ENCODE results near the gene DNAJB14. TPM values are rescaled to one million over a fixed set of nuclear protein-coding genes. Genes with fewer than 3 reads are reported as not detected.

Gene DNAJB14
- total and polyA plus RNA-seq, 2 donors (not counting 1 experiment from before 2014, with no cell fraction given): 25.1 to 41.5 TPM

- TF ChIP-seq EZH2 (IDR thresholded peaks at IDR 0.05; ENCODE audit: low read length, missing control alignments): no peak
- TF ChIP-seq, protein P1, sequence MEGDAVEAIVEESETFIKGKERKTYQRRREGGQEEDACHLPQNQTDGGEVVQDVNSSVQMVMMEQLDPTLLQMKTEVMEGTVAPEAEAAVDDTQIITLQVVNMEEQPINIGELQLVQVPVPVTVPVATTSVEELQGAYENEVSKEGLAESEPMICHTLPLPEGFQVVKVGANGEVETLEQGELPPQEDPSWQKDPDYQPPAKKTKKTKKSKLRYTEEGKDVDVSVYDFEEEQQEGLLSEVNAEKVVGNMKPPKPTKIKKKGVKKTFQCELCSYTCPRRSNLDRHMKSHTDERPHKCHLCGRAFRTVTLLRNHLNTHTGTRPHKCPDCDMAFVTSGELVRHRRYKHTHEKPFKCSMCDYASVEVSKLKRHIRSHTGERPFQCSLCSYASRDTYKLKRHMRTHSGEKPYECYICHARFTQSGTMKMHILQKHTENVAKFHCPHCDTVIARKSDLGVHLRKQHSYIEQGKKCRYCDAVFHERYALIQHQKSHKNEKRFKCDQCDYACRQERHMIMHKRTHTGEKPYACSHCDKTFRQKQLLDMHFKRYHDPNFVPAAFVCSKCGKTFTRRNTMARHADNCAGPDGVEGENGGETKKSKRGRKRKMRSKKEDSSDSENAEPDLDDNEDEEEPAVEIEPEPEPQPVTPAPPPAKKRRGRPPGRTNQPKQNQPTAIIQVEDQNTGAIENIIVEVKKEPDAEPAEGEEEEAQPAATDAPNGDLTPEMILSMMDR (conservative IDR thresholded peaks at IDR 0.05 in 1 of 2, IDR thresholded peaks at IDR 0.05 in 1 of 2; ENCODE audit: low read depth in 1 of 2, low read length in 2 of 2): no peak
- Histone ChIP-seq H3K27me3 (ENCODE audit: control insufficient read depth, insufficient read depth, low read length) (no peaks in the 10 kb centered on the region), H3K36me3 (ENCODE audit: control insufficient read depth, insufficient read depth, low read length) (no peaks in the 10 kb centered on the region), H3K9ac (ENCODE audit: insufficient read depth, low read length) (no peak overlapping the region), H3K4me2 (ENCODE audit: extremely low read depth, insufficient read depth, low read length) (no peak overlapping the region), H3K4me1 (ENCODE audit: control insufficient read depth, extremely low read depth, insufficient read depth, low read length) (peaks cover 2% of the 10 kb centered on the region), H3K9me3 (ENCODE audit: control insufficient read depth, insufficient read depth, low read depth, low read length) (no peaks in the 10 kb centered on the region), H3K79me2 (ENCODE audit: control insufficient read depth, insufficient read depth, low read length) (peaks cover 80% of the 10 kb centered on the region), H2AFZ (ENCODE audit: low read length) (no peak overlapping the region), H3K27ac (ENCODE audit: insufficient read depth, low read length) (no peak overlapping the region), H4K20me1 (ENCODE audit: control insufficient read depth, extremely low read depth, insufficient read depth, low read length) (no peaks in the 10 kb centered on the region), H3K4me3 (replicated peaks in 1 of 4; ENCODE audit: control extremely low read depth in 1 of 4, insufficient read depth in 1 of 4, low read depth in 3 of 4, low read length in 4 of 4) (no peak overlapping the region)
- DNase-seq (ENCODE audit: low read depth in 2 of 2): no peak
These were observed 2.4 kb downstream of the DNAJB14 start for GRCh38 chr4:99943904-99944437.

DNA sequence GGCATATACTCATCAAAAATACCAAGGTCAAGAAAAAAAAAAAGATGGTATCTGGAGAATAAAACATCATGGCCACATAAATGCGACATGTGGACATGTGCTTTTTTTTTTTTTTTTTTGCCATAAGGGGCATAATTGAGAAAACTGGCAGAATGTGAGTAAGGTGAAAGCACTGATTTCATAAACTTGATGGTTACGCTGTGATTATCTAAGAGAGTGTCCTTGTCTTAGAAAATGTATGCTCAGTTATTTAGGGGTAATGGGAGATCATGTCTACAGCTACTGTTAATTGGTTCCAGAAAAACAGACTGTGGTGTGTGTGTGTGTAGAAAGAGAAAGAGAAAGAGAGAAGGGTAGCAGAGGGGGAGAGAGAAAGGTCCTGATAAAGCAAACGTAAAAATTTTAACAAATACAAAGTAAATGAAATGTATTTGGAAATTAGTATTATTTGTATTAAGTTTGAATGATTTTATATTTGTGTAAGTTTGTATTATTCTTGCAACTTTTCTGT lies 8.1 kb downstream of the DNAJB14 start:
- Histone ChIP-seq H3K9ac (ENCODE audit: insufficient read depth, low read length) (no peak overlapping the region), H3K4me3 (replicated peaks in 1 of 4; ENCODE audit: control extremely low read depth in 1 of 4, insufficient read depth in 1 of 4, low read depth in 3 of 4, low read length in 4 of 4) (no peak overlapping the region), H3K27me3 (ENCODE audit: control insufficient read depth, insufficient read depth, low read length) (no peaks in the 10 kb centered on the region), H2AFZ (ENCODE audit: low read length) (no peak overlapping the region), H3K79me2 (ENCODE audit: control insufficient read depth, insufficient read depth, low read length) (peaks cover 63% of the 10 kb centered on the region), H4K20me1 (ENCODE audit: control insufficient read depth, extremely low read depth, insufficient read depth, low read length) (no peaks in the 10 kb centered on the region), H3K4me2 (ENCODE audit: extremely low read depth, insufficient read depth, low read length) (no peak overlapping the region), H3K4me1 (ENCODE audit: control insufficient read depth, extremely low read depth, insufficient read depth, low read length) (no peaks in the 10 kb centered on the region), H3K27ac (ENCODE audit: insufficient read depth, low read length) (no peak overlapping the region), H3K36me3 (ENCODE audit: control insufficient read depth, insufficient read depth, low read length) (no peaks in the 10 kb centered on the region), H3K9me3 (ENCODE audit: control insufficient read depth, insufficient read depth, low read depth, low read length) (no peaks in the 10 kb centered on the region)
- DNase-seq (ENCODE audit: low read depth in 2 of 2): no peak
- TF ChIP-seq EZH2 (IDR thresholded peaks at IDR 0.05; ENCODE audit: low read length, missing control alignments): no peak
- TF ChIP-seq, protein P1 (conservative IDR thresholded peaks at IDR 0.05 in 1 of 2, IDR thresholded peaks at IDR 0.05 in 1 of 2; ENCODE audit: low read depth in 1 of 2, low read length in 2 of 2): no peak

DNA sequence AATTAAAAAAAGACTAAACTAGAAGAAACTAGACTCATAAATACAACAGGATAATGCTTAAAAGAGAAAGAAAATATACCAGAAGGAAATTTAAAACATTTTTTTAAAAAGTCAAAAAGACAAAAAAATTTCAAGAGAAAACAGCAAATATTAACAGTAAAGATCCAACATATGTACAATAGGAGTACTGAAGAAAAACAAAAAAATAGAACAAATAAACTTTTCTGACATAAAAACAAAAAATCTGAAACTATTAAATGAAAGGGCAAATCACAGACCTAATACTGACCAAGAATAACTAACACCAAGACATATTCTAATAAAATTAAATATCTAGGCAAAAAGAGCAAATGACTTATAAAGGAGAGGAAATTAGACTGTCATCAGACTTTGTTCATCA lies 11.5 kb downstream of the DNAJB14 start:
- peaks cover 64% of the 10 kb centered on the region for H3K79me2 ChIP-seq (ENCODE audit: control insufficient read depth, insufficient read depth, low read length)
- no peaks in the 10 kb centered on the region for H3K36me3 ChIP-seq (ENCODE audit: control insufficient read depth, insufficient read depth, low read length)
- no peaks in the 10 kb centered on the region for H3K27me3 ChIP-seq (ENCODE audit: control insufficient read depth, insufficient read depth, low read length)
- no peak overlapping the region for H3K9ac ChIP-seq (ENCODE audit: insufficient read depth, low read length)
- H3K4me2 ChIP-seq (ENCODE audit: extremely low read depth, insufficient read depth, low read length): no peak overlapping the region
- peak in 1 of 2 donors; percentile 47 for DNase-seq (ENCODE audit: low read depth in 2 of 2)
- no peaks in the 10 kb centered on the region for H3K4me1 ChIP-seq (ENCODE audit: control insufficient read depth, extremely low read depth, insufficient read depth, low read length)
- no peak for TF ChIP-seq EZH2 (IDR thresholded peaks at IDR 0.05; ENCODE audit: low read length, missing control alignments)
- TF ChIP-seq, protein P1 (conservative IDR thresholded peaks at IDR 0.05 in 1 of 2, IDR thresholded peaks at IDR 0.05 in 1 of 2; ENCODE audit: low read depth in 1 of 2, low read length in 2 of 2): no peak
- H2AFZ ChIP-seq (ENCODE audit: low read length): no peak overlapping the region
- H3K9me3 ChIP-seq (ENCODE audit: control insufficient read depth, insufficient read depth, low read depth, low read length): no peaks in the 10 kb centered on the region
- no peaks in the 10 kb centered on the region for H4K20me1 ChIP-seq (ENCODE audit: control insufficient read depth, extremely low read depth, insufficient read depth, low read length)
- H3K4me3 ChIP-seq (replicated peaks in 1 of 4; ENCODE audit: control extremely low read depth in 1 of 4, insufficient read depth in 1 of 4, low read depth in 3 of 4, low read length in 4 of 4): no peak overlapping the region
- H3K27ac ChIP-seq (ENCODE audit: insufficient read depth, low read length): no peak overlapping the region
